ENCODE results near the gene ZSWIM8.
A peak's percentile ranks its signal among the peaks of the same experiment; 100 is the strongest.

The ZSWIM8 gene

DNA sequence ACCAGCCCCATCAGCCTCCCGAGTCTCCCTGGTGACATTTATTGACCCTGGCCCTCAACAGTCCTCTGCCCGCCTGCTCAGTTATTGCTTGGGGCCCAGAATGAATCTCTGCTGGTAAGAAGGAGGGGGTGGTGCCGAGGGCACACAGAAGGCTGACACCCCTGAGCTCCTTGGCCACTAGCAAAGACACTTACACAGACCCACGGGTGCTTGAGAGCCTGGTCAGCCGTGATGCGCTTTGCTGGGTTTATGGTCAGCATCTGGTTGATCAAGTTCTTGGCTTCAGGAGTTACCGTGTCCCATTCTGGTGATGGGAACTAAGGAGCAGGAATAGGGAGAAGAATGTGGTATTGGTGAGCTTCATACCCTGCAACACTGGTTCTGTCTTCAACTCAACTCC, 61.6 kb downstream of the ZSWIM8 start:
- no peak for DNase-seq

DNA sequence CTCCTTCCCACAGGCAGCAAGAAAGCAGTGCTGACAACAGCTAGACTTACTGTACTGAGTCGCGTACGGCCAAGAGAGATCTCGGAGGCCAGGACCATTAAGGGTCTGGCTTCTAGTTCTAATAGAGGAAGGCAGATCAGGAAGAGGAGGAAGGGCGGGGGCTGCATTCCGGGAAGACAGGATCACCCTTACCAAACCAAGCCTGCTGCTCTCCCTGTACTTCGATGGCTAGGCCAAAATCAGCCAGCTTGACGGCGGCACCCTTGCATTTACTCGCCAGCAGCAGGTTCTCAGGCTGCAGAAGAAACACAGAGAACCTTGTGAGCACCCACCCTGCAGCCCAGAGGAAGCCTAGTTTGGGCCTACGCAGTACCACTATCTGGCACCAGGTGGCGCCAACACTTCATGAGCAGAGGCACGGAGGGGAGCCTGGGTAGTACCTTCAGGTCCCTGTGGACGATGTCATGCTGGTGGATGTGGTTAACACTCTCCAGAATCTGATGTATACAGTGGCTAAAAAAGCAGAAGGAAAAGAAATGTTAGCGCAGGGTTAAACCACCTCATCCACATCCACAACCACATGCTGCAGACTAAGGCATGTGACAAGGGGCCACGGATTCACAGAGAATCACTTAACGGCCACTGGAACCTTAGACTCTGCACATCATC, 63.5 kb downstream of the ZSWIM8 start:
- peak; percentile 42 for DNase-seq

DNA sequence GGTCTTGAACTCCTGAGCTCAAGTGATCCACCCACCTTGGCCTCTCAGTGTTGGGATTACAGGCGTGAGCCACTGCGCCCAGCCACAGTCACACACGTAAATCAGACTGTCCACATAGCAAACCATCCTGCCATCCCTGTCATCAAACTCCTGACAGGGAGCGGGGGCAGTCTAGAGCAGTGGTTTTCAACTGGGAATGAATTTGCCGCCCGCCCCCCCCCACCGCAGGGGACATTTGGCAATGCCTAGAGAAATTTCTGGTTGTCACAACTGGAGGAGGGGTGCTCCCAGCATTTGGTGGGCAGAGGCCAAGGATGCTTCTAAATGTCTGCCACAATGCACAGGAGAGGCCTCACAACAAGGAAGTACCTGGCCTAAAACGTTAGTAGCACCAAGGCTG, 64.8 kb downstream of the ZSWIM8 start:
- DNase-seq, result no peak

DNA sequence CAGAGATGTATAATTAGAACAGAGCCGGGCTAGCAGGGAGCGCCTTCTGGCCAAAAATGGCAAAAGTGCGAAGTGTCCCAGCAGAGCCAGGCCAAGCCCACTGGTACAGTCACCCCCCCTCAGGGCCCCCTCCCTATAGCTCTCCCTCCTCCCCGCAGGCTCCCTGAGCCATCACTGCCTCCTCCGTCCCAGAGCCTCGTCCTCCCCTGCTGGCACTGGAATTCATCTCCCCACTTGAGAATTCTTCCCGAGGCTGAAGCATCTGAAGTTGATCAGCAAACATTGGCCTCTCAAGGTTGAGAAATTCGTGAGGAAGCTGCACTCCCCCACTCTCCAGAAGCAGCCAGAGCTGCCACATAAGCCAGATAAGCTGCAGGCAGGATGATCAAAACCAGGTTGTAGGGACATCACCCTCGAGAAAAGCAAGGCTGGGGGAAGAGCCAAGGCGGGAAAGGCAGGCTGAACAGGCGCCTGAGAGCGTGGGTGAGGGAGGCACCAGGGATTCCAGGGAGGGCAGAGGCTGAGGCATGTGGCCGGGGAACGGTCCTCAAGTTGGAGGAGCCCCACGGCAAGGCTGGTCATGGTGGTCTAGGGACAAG, 65.6 kb downstream of the ZSWIM8 start:
- DNase-seq, result no peak

Measured in NCI-H510A (cell line).